Thymus (tissue), 11 donors: ENCODE measurements around the gene KLHDC4. TPM values are rescaled to one million over a fixed set of nuclear protein-coding genes. Genes with fewer than 3 reads are reported as not detected.
"Not testable (repeated sequence)": the region's sequence is repeated elsewhere in the genome, so short reads cannot be mapped to it uniquely, and the experiment has no call there.

Experiments used
- DNase-seq, 9 donors: peaks; one replicate each; pipeline ENCODE4 v3.0.0-alpha.2; 2013; ENCODE audit warnings: low spot score in 9 of 9, low read depth in 6 of 9, missing footprints in 1 of 9
- H3K27ac ChIP-seq, 2 donors: one replicate each; pipeline ENCODE4 v1.5.1; 2013; ENCODE audit warnings: control low read depth in 1 of 2, low read depth in 1 of 2, low read length in 1 of 2, mild to moderate bottlenecking in 1 of 2, moderate library complexity in 1 of 2
- H3K27me3 ChIP-seq, 2 donors: one replicate each; pipeline ENCODE4 v1.5.1; 2013; ENCODE audit warnings: low read length in 1 of 2; ENCODE audit not compliant: control insufficient read depth in 2 of 2, insufficient read depth in 1 of 2
- H3K36me3 ChIP-seq, 2 donors: one replicate each; pipeline ENCODE4 v1.5.1; 2013; ENCODE audit warnings: low read length in 1 of 2, mild to moderate bottlenecking in 1 of 2, moderate library complexity in 1 of 2; ENCODE audit not compliant: control insufficient read depth in 2 of 2, insufficient read depth in 2 of 2
- H3K4me1 ChIP-seq, 2 donors: one replicate each; pipeline ENCODE4 v1.5.1; 2013; ENCODE audit warnings: low read length in 2 of 2; ENCODE audit not compliant: control insufficient read depth in 2 of 2, insufficient read depth in 2 of 2
- H3K4me3 ChIP-seq, 2 donors: one replicate each; pipeline ENCODE4 v1.5.1; 2013; ENCODE audit warnings: low read length in 2 of 2, control low read depth in 1 of 2, mild to moderate bottlenecking in 1 of 2
- H3K9me3 ChIP-seq, 2 donors: one replicate each; pipeline ENCODE4 v1.5.1; 2013; ENCODE audit warnings: low read length in 1 of 2, mild to moderate bottlenecking in 1 of 2; ENCODE audit not compliant: control insufficient read depth in 2 of 2, insufficient read depth in 1 of 2
- WGBS: extraction: QIAGEN DNeasy Blood & Tissue Kit; methylation state at CpG from one replicate; pipeline ENCODE4 v1.1.7; 2013; 5-methylcytosine and 5-hydroxymethylcytosine counted together
- polyA plus RNA-seq: library from polyadenylated mRNA; stranded (reverse); fragments of 200-250 nt; gene quantifications from one replicate; pipeline ENCODE4 v1.2.3, GENCODE V29; 2013
- total RNA-seq: library from RNA; stranded (reverse); fragments of 120-200 nt; gene quantifications from one replicate; pipeline ENCODE4 v1.2.4, GENCODE V29; 2013
- donor health status: healthy.

The KLHDC4 gene
- total and polyA plus RNA-seq, 2 donors: 30.0 to 58.3 TPM

DNA sequence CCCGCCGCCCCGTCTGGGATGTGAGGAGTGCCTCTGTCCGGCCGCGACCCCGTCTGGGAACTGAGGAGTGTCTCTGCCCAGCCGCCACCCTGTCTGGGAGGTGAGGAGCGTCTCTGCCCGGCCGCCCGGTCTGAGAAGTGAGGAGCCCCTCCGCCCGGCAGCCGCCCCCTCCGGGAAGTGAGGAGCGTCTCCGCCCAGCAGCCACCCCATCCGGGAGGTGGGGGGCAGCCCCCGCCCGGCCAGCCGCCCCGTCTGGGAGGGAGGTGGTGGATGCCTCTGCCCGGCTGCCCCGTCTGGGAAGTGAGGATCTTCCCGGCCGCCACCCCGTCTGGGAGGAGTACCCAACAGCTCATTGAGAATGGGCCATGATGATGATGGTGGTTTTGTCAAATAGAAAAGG is 47.0 kb downstream of the KLHDC4 start:
- H3K36me3 ChIP-seq: peaks cover 46 to 64% of the 10 kb centered on the region in 2 donors
- 98% methylated on average over 28 of the region's 28 CpGs for WGBS
- DNase-seq, H3K27ac ChIP-seq, H3K27me3 ChIP-seq, H3K4me3 ChIP-seq, H3K9me3 ChIP-seq: not testable (repeated sequence)
- H3K4me1 ChIP-seq: peaks cover 3 to 34% of the 10 kb centered on the region in 2 donors

GRCh38 chr16:87715658-87716057 is 50.1 kb downstream of the KLHDC4 start:
- H3K27me3 ChIP-seq: no peaks in the 10 kb centered on the region
- no peak overlapping the region for H3K4me3 ChIP-seq
- peaks cover 44 to 53% of the 10 kb centered on the region in 2 donors for H3K36me3 ChIP-seq
- no peak overlapping the region for H3K27ac ChIP-seq
- 98% methylated on average over 12 of the region's 12 CpGs for WGBS
- H3K4me1 ChIP-seq: peaks cover 6 to 48% of the 10 kb centered on the region in 2 donors
- peaks cover 0 to 5% of the 10 kb centered on the region in 2 donors for H3K9me3 ChIP-seq
- DNase-seq: no peak

DNA sequence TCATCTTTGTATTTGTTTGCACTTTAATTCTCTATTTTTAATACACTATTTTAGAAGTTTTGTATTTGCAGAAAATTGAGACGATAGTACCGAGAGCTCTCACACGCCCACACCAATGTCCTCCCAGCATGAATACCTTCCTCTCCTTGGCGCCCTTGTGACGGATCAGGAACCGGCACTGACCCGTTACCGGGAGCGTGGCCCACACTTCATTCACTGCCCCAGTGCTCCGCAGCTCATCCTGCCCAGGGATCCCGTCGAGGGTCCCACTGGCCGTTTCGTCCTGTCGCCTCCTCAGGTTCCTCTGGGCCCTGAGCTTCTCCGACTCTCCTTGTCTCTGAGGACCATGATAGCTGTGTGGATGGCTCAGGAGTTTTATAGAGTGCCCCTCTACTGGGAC is 50.6 kb downstream of the KLHDC4 start:
- no peak overlapping the region for H3K4me3 ChIP-seq
- peak overlapping the region in 1 of 2 donors; percentile 13 for H3K27ac ChIP-seq
- H3K4me1 ChIP-seq: peaks cover 6 to 48% of the 10 kb centered on the region in 2 donors
- DNase-seq: no peak
- peaks cover 0 to 5% of the 10 kb centered on the region in 2 donors for H3K9me3 ChIP-seq
- WGBS: 99% methylated on average over 16 of the region's 16 CpGs
- no peaks in the 10 kb centered on the region for H3K27me3 ChIP-seq
- H3K36me3 ChIP-seq: peaks cover 44 to 54% of the 10 kb centered on the region in 2 donors

DNA sequence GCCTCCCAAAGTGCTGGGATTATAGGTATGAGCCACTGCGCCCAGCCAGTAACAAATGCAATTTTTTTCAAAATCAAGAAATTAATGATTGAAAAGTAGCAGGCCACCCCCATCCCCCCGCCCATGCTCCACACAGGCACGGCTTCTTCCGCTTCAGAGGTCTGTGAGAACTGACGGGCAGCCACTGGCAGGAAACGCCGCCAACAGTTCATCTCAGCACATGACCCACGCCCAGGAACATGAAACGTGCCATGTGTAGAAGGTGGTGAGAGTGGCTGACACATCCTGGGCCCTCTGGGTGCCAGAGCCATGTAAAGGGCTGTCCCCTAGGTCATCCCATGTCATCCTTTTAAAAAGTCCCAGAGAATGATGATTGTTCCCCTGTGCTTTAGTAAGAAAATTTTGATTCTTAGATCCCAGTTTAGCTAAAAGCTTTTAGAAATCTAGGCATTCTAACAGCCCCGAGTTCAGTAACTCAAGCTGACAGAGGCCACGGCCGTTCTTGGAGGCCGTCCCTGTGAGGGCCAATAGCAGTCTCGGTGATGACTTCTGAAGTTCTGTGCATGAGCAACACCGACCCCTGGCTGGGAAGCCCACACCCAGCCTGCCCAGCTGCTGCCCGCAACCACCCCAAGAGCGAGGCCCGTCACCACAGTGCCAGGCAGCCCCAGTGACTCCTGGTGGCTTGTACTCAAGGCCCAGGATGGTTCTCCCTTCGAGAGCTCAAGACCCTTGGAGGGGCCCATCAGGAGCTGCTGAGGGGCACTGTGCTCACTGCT is 52.1 kb downstream of the KLHDC4 start:
- H3K9me3 ChIP-seq: peaks cover 0 to 5% of the 10 kb centered on the region in 2 donors
- no peak overlapping the region for H3K4me3 ChIP-seq
- H3K27me3 ChIP-seq: no peaks in the 10 kb centered on the region
- DNase-seq: peak in 5 of 9 donors; percentile 48 to 83 (median 62)
- WGBS: 71% methylated on average over 19 of the region's 19 CpGs
- H3K27ac ChIP-seq: peak overlapping the region; percentile 71 to 87
- H3K36me3 ChIP-seq: peaks cover 57 to 63% of the 10 kb centered on the region in 2 donors
- H3K4me1 ChIP-seq: peaks cover 6 to 48% of the 10 kb centered on the region in 2 donors

DNA sequence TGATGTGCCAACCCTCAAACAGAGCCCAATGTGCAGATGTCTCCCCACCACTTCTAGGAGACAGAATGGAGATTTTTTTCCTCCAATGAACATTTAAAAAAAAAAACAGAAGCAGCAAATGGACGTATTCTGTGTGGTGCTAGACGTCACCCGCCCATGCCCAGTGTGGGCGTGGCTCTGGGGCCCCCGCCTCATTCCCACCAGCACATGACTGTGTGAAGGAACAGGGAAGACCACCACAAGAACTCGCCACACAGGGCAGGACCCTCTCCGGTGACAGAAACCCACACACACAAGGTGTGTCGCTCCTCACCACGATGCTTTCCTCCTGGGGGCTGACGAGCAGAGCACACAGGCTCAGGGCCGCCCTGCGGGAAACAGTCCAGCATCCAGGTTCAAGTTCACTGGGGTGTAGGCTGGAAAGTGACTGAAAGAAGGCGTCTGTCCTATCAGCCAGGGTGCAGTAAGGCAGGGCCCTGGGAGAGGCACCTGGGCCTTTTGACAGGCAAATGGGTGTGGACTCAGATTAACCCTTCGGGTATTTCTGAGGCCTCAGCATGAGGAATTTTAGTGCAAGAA is 53.5 kb downstream of the KLHDC4 start:
- no peak for DNase-seq
- Histone ChIP-seq H3K4me1 (peaks cover 6 to 41% of the 10 kb centered on the region in 2 donors), H3K9me3 (peaks cover 0 to 5% of the 10 kb centered on the region in 2 donors), H3K27me3 (no peaks in the 10 kb centered on the region), H3K36me3 (peaks cover 69 to 71% of the 10 kb centered on the region in 2 donors), H3K4me3 (no peak overlapping the region), H3K27ac (peak overlapping the region; percentile 80 to 87)
- WGBS: 87% methylated on average over 14 of the region's 14 CpGs

DNA sequence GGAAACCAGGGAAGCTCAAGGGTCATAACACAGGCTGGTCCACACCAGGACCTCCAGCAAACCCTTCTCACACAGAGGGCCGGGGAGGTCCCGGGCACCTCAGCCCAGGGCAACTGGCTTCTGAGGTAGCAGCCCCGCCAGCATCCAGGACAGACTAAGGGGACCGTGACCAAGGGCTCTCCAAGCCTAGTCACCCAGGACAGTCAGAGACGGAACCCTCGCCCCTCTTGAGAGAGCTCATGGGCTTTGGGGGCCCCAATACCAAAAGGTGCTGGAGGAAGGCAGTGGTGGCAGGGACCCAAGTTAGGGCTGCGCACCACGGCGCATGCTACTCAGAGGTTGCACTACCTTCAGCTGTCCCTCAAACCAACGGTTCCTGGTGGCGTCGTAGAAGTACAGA is 54.9 kb downstream of the KLHDC4 start:
- Histone ChIP-seq H3K27ac (no peak overlapping the region), H3K4me3 (no peak overlapping the region), H3K4me1 (peaks cover 6 to 51% of the 10 kb centered on the region in 2 donors), H3K9me3 (peaks cover 0 to 5% of the 10 kb centered on the region in 2 donors), H3K27me3 (no peaks in the 10 kb centered on the region), H3K36me3 (peaks cover 74 to 82% of the 10 kb centered on the region in 2 donors)
- 99% methylated on average over 12 of the region's 12 CpGs for WGBS
- DNase-seq: no peak

DNA sequence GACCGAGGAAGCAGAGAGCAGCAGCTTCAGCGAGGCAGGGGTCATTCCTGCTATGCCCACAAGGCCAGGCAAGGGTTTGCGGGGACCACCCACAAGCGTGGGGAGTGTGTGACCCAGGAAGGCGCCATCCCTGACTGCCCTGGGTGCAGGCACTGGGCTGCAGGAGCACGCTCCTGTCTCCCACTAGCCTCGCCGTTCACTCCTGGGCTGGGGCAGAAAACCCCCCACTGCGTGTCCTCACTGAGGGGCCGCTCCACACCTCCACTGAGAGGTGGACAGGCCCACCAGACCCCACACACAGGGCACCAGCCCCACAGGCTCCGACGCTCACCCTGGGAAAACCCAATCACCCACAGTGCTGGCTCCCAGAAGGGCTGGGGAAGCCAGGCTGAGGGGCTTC is 56.1 kb downstream of the KLHDC4 start:
- no peak for DNase-seq
- peaks cover 70 to 72% of the 10 kb centered on the region in 2 donors for H3K36me3 ChIP-seq
- peaks cover 6 to 56% of the 10 kb centered on the region in 2 donors for H3K4me1 ChIP-seq
- H3K27me3 ChIP-seq: no peaks in the 10 kb centered on the region
- no peak overlapping the region for H3K4me3 ChIP-seq
- no peak overlapping the region for H3K27ac ChIP-seq
- peaks cover 0 to 5% of the 10 kb centered on the region in 2 donors for H3K9me3 ChIP-seq
- WGBS: 97% methylated on average over 12 of the region's 12 CpGs

GRCh38 chr16:87708881-87709638 is 56.7 kb downstream of the KLHDC4 start:
- Histone ChIP-seq H3K9me3 (peaks cover 0 to 5% of the 10 kb centered on the region in 2 donors), H3K36me3 (peaks cover 64 to 68% of the 10 kb centered on the region in 2 donors), H3K4me1 (peaks cover 2 to 55% of the 10 kb centered on the region in 2 donors), H3K27ac (no peak overlapping the region), H3K27me3 (no peaks in the 10 kb centered on the region), H3K4me3 (no peak overlapping the region)
- no peak for DNase-seq
- 96% methylated on average over 49 of the region's 49 CpGs for WGBS
